ENCODE measurements around the gene HOGA1. TPM values are rescaled to one million over a fixed set of nuclear protein-coding genes. Genes with fewer than 3 reads are reported as not detected.

The HOGA1 gene
- total and polyA plus RNA-seq, 2 donors (not counting 1 experiment from before 2014, with no cell fraction given) = 0.58 to 1.5 TPM

DNA sequence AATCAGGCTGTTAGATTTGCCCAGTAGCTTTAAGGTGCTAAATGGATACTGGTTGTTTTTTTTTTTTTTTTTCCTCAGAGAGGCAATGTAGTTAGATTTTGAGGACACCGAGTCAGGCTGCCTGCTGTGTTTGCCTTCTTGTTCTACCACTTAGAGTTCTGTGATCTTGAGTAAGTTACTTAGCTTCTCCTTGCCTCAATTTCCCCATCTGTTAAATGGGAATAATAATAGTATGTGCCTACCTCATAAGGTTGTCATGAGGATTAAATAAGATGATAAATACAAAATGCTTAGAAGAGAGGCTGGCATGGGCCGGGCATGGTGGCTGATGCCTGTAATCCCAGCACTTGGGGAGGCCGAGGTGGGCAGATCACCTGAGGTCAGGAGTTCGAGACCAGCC is 34.5 kb downstream of the HOGA1 start:
- H3K36me3 ChIP-seq (ENCODE audit: control insufficient read depth, insufficient read depth, low read length) = no peaks in the 10 kb centered on the region
- no peak for DNase-seq (ENCODE audit: low read depth in 2 of 2)
- TF ChIP-seq EZH2 (IDR thresholded peaks at IDR 0.05; ENCODE audit: low read length, missing control alignments) = no peak
- TF ChIP-seq, protein P1, sequence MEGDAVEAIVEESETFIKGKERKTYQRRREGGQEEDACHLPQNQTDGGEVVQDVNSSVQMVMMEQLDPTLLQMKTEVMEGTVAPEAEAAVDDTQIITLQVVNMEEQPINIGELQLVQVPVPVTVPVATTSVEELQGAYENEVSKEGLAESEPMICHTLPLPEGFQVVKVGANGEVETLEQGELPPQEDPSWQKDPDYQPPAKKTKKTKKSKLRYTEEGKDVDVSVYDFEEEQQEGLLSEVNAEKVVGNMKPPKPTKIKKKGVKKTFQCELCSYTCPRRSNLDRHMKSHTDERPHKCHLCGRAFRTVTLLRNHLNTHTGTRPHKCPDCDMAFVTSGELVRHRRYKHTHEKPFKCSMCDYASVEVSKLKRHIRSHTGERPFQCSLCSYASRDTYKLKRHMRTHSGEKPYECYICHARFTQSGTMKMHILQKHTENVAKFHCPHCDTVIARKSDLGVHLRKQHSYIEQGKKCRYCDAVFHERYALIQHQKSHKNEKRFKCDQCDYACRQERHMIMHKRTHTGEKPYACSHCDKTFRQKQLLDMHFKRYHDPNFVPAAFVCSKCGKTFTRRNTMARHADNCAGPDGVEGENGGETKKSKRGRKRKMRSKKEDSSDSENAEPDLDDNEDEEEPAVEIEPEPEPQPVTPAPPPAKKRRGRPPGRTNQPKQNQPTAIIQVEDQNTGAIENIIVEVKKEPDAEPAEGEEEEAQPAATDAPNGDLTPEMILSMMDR (conservative IDR thresholded peaks at IDR 0.05 in 1 of 2, IDR thresholded peaks at IDR 0.05 in 1 of 2; ENCODE audit: low read depth in 1 of 2, low read length in 2 of 2) = no peak
- H3K9ac ChIP-seq (ENCODE audit: insufficient read depth, low read length) = no peak overlapping the region
- no peaks in the 10 kb centered on the region for H3K27me3 ChIP-seq (ENCODE audit: control insufficient read depth, insufficient read depth, low read length)
- no peak overlapping the region for H3K27ac ChIP-seq (ENCODE audit: insufficient read depth, low read length)
- H3K4me2 ChIP-seq (ENCODE audit: extremely low read depth, insufficient read depth, low read length) = no peak overlapping the region
- H2AFZ ChIP-seq (ENCODE audit: low read length) = no peak overlapping the region
- no peaks in the 10 kb centered on the region for H3K9me3 ChIP-seq (ENCODE audit: control insufficient read depth, insufficient read depth, low read depth, low read length)
- H4K20me1 ChIP-seq (ENCODE audit: control insufficient read depth, extremely low read depth, insufficient read depth, low read length) = no peaks in the 10 kb centered on the region
- no peaks in the 10 kb centered on the region for H3K4me1 ChIP-seq (ENCODE audit: control insufficient read depth, extremely low read depth, insufficient read depth, low read length)
- no peak overlapping the region for H3K4me3 ChIP-seq (replicated peaks in 1 of 4; ENCODE audit: control extremely low read depth in 1 of 4, insufficient read depth in 1 of 4, low read depth in 3 of 4, low read length in 4 of 4)
- H3K79me2 ChIP-seq (ENCODE audit: control insufficient read depth, insufficient read depth, low read length) = no peaks in the 10 kb centered on the region

DNA sequence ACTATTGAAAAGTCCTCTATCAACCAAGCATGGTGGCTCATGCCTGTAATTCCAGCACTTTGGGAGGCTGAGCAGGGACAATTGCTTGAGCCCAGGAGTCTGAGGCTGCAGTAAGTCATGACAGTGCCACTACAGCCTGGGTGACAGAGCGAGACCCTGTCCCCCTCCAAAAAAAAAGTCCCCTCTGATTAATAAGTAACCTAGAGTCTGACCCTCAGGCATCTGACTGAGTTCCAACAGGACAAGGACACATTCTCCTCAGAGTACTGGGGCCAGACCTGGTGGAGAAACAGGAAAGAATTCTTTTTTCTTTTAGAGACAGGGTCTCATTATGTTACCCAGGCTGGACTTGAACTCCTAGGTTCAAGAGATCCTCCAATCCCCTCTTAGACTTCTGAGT is 39.1 kb downstream of the HOGA1 start:
- H3K4me1 ChIP-seq (ENCODE audit: control insufficient read depth, extremely low read depth, insufficient read depth, low read length) = no peaks in the 10 kb centered on the region
- H4K20me1 ChIP-seq (ENCODE audit: control insufficient read depth, extremely low read depth, insufficient read depth, low read length) = no peaks in the 10 kb centered on the region
- TF ChIP-seq, protein P1 (conservative IDR thresholded peaks at IDR 0.05 in 1 of 2, IDR thresholded peaks at IDR 0.05 in 1 of 2; ENCODE audit: low read depth in 1 of 2, low read length in 2 of 2) = no peak
- TF ChIP-seq EZH2 (IDR thresholded peaks at IDR 0.05; ENCODE audit: low read length, missing control alignments) = no peak
- no peaks in the 10 kb centered on the region for H3K79me2 ChIP-seq (ENCODE audit: control insufficient read depth, insufficient read depth, low read length)
- H3K4me3 ChIP-seq (replicated peaks in 1 of 4; ENCODE audit: control extremely low read depth in 1 of 4, insufficient read depth in 1 of 4, low read depth in 3 of 4, low read length in 4 of 4) = no peak overlapping the region
- H3K9me3 ChIP-seq (ENCODE audit: control insufficient read depth, insufficient read depth, low read depth, low read length) = no peaks in the 10 kb centered on the region
- no peak overlapping the region for H3K9ac ChIP-seq (ENCODE audit: insufficient read depth, low read length)
- DNase-seq (ENCODE audit: low read depth in 2 of 2) = no peak
- H3K27ac ChIP-seq (ENCODE audit: insufficient read depth, low read length) = no peak overlapping the region
- no peak overlapping the region for H2AFZ ChIP-seq (ENCODE audit: low read length)
- H3K4me2 ChIP-seq (ENCODE audit: extremely low read depth, insufficient read depth, low read length) = no peak overlapping the region
- H3K27me3 ChIP-seq (ENCODE audit: control insufficient read depth, insufficient read depth, low read length) = no peaks in the 10 kb centered on the region
- H3K36me3 ChIP-seq (ENCODE audit: control insufficient read depth, insufficient read depth, low read length) = no peaks in the 10 kb centered on the region

DNA sequence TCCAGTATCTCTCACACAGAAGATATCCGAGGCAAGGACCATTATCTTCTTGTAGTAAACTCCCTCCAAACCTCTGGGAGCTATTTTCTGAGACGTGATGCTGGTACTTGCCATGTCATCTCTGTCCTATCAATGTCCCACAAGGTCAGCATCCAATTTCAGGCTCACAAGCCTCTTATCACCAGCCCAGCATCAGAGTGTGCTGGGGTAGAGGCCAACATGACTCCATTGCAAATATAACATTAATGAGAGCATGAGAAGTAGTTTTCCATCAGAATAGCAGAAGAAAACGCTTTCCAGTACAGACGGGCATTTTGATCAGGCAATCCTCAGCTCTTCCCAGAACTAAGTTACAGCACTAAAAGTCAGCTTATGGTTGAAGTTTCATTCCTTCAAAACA is 43.5 kb downstream of the HOGA1 start:
- H3K27me3 ChIP-seq (ENCODE audit: control insufficient read depth, insufficient read depth, low read length) = no peaks in the 10 kb centered on the region
- peaks cover 5% of the 10 kb centered on the region for H3K4me1 ChIP-seq (ENCODE audit: control insufficient read depth, extremely low read depth, insufficient read depth, low read length)
- H3K9me3 ChIP-seq (ENCODE audit: control insufficient read depth, insufficient read depth, low read depth, low read length) = no peaks in the 10 kb centered on the region
- H2AFZ ChIP-seq (ENCODE audit: low read length) = no peak overlapping the region
- H3K9ac ChIP-seq (ENCODE audit: insufficient read depth, low read length) = no peak overlapping the region
- no peaks in the 10 kb centered on the region for H3K79me2 ChIP-seq (ENCODE audit: control insufficient read depth, insufficient read depth, low read length)
- no peak for TF ChIP-seq EZH2 (IDR thresholded peaks at IDR 0.05; ENCODE audit: low read length, missing control alignments)
- TF ChIP-seq, protein P1 (conservative IDR thresholded peaks at IDR 0.05 in 1 of 2, IDR thresholded peaks at IDR 0.05 in 1 of 2; ENCODE audit: low read depth in 1 of 2, low read length in 2 of 2) = no peak
- no peak overlapping the region for H3K4me2 ChIP-seq (ENCODE audit: extremely low read depth, insufficient read depth, low read length)
- H4K20me1 ChIP-seq (ENCODE audit: control insufficient read depth, extremely low read depth, insufficient read depth, low read length) = no peaks in the 10 kb centered on the region
- no peak for DNase-seq (ENCODE audit: low read depth in 2 of 2)
- no peak overlapping the region for H3K4me3 ChIP-seq (replicated peaks in 1 of 4; ENCODE audit: control extremely low read depth in 1 of 4, insufficient read depth in 1 of 4, low read depth in 3 of 4, low read length in 4 of 4)
- no peak overlapping the region for H3K27ac ChIP-seq (ENCODE audit: insufficient read depth, low read length)
- no peaks in the 10 kb centered on the region for H3K36me3 ChIP-seq (ENCODE audit: control insufficient read depth, insufficient read depth, low read length)
